Measurements from ENCODE around the gene SMC1A.

- TF ChIP-seq POLR2A (IDR thresholded peaks at IDR 0.05; ENCODE audit: low read depth, low read length) (no peak), POLR2AphosphoS5 (IDR thresholded peaks at IDR 0.05; ENCODE audit: low read depth, low read length) (no peak), SPI1 (IDR thresholded peaks at IDR 0.05; ENCODE audit: low read depth, low read length) (no peak)
These were observed 1.3 kb downstream of the SMC1A start for GRCh38 chrX:53421125-53421524.
